HG03432 (cell line): ENCODE results near the gene FOXD2.
"Not testable (repeated sequence)": the region's sequence is repeated elsewhere in the genome, so short reads cannot be mapped to it uniquely, and the experiment has no call there.

Experiments
- ATAC-seq: cut with Tn5 transposase; IDR thresholded peaks from one replicate; pipeline ENCODE4 v1.9.1; 2021; ENCODE audit warnings: mild to moderate bottlenecking, moderate library complexity; ENCODE audit not compliant: unreplicated experiment

The FOXD2 gene

GRCh38 chr1:47439017-47439818 is 1.4 kb downstream of the FOXD2 start:
- no peak for ATAC-seq

GRCh38 chr1:47439819-47440598 is 2.2 kb downstream of the FOXD2 start:
- no peak for ATAC-seq

GRCh38 chr1:47440599-47441081 is 2.8 kb downstream of the FOXD2 start:
- ATAC-seq, result no peak

- no peak for ATAC-seq
Observed at GRCh38 chr1:47441450-47442106, 3.7 kb downstream of the FOXD2 start.

GRCh38 chr1:47442202-47442601 is 4.4 kb downstream of the FOXD2 start:
- no peak for ATAC-seq

- no peak for ATAC-seq
Observed at GRCh38 chr1:47442842-47443529, 5.1 kb downstream of the FOXD2 start.

GRCh38 chr1:47443530-47444296 is 5.9 kb downstream of the FOXD2 start:
- no peak for ATAC-seq

GRCh38 chr1:47444297-47444561 is 6.4 kb downstream of the FOXD2 start:
- no peak for ATAC-seq

- no peak for ATAC-seq
Observed at GRCh38 chr1:47444562-47445465, 7.0 kb downstream of the FOXD2 start.

- ATAC-seq, result no peak
Observed at GRCh38 chr1:47445823-47446550, 8.1 kb downstream of the FOXD2 start.

- ATAC-seq, result no peak
Observed at GRCh38 chr1:47448462-47449222, 10.8 kb downstream of the FOXD2 start.

GRCh38 chr1:47449822-47450552 is 12.1 kb downstream of the FOXD2 start:
- ATAC-seq, result no peak

- ATAC-seq, result no peak
Observed at GRCh38 chr1:47450606-47451005, 12.8 kb downstream of the FOXD2 start.

GRCh38 chr1:47452426-47452825 is 14.6 kb downstream of the FOXD2 start:
- no peak for ATAC-seq

GRCh38 chr1:47453910-47454309 is 16.1 kb downstream of the FOXD2 start:
- not testable (repeated sequence) for ATAC-seq

- ATAC-seq, result no peak
Observed at GRCh38 chr1:47456250-47456649, 18.4 kb downstream of the FOXD2 start.

- not testable (repeated sequence) for ATAC-seq
Observed at GRCh38 chr1:47457547-47457946, 19.7 kb downstream of the FOXD2 start.
